Activated T-cell treated with anti-CD3 and anti-CD28 coated beads, Interleukin-2, amount 50 U/mL, for 24 hours (primary cell): ENCODE data around the gene CARD19.
"Not testable (repeated sequence)": the region's sequence is repeated elsewhere in the genome, so short reads cannot be mapped to it uniquely, and the experiment has no call there.

Source experiments
- DNase-seq: peaks from one replicate; pipeline ENCODE4 v3.0.0-alpha.2; 2020
- H3K27ac Mint-ChIP-seq: 2 replicates; pipeline ENCODE4 v1.8.0; 2020; ENCODE audit warnings: mild to moderate bottlenecking, mixed read lengths
- H3K27me3 Mint-ChIP-seq: 2 replicates; pipeline ENCODE4 v1.8.0; 2020; ENCODE audit warnings: mixed read lengths
- H3K36me3 Mint-ChIP-seq: 2 replicates; pipeline ENCODE4 v1.8.0; 2020; ENCODE audit warnings: low read depth, mixed read lengths
- H3K4me1 Mint-ChIP-seq: 2 replicates; pipeline ENCODE4 v1.8.0; 2020; ENCODE audit warnings: low read depth, mixed read lengths
- H3K4me3 Mint-ChIP-seq: 2 replicates; pipeline ENCODE4 v1.8.0; 2020; ENCODE audit warnings: mild to moderate bottlenecking, moderate library complexity, mixed read lengths
- H3K9me3 Mint-ChIP-seq: 2 replicates; pipeline ENCODE4 v1.8.0; 2020; ENCODE audit warnings: mixed read lengths

The CARD19 gene

DNA sequence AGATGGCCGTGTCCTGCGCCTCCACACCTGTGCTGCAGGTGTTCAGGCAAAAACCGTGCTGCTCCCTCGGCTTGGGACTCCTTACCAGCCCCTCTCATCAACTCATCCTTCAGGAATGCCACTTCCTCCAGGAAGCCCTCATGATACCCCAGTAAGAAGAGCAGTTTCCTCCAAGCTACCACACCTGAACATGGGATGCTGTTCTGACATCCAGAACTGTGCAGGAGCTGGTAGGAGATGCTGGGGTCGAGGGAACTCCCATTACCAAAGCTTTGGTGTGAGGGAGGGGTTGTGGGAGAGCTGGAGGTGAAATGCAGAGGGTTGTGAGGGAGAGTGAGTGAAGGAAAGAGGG lies 18.9 kb downstream of the CARD19 start:
- Mint-ChIP-seq H3K4me1 (peaks cover 14% of the 10 kb centered on the region), H3K27ac (peak overlapping the region; percentile 79), H3K4me3 (no peak overlapping the region), H3K9me3 (no peaks in the 10 kb centered on the region), H3K36me3 (peaks cover 40% of the 10 kb centered on the region), H3K27me3 (no peaks in the 10 kb centered on the region)
- no peak for DNase-seq

DNA sequence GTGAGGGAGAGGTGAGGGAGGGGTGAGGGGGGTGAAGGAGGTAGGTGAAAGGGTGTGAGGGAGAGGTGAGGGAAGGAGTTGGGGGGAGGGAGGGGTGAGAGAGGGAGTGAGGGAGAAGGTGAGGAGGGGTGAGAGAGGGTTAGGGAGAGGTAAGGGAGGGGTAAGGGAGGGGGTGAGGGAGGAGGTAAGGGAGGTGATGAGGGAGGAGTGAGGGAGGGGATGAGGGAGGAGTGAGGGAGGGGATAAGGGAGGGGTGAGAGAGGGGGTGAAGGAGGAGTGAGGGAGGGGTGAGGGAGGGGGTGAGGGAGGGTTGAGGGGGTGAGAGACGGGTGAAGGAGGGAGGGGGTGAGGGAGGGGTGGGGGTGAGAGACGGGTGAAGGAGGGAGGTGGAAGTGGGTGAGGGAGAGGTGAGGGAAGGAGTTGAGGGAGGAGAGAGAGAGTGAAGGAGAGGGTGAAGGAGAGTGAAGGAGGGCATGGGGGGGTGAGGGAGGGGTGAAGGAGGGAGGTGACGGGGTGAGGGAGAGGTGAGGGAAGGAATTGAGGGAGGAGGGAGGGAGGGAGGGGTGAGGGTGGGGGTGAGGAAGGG lies 19.6 kb downstream of the CARD19 start:
- peaks cover 40% of the 10 kb centered on the region for H3K36me3 Mint-ChIP-seq
- DNase-seq: no peak
- H3K4me3 Mint-ChIP-seq: no peak overlapping the region
- no peaks in the 10 kb centered on the region for H3K9me3 Mint-ChIP-seq
- peaks cover 19% of the 10 kb centered on the region for H3K4me1 Mint-ChIP-seq
- no peak overlapping the region for H3K27ac Mint-ChIP-seq
- H3K27me3 Mint-ChIP-seq: no peaks in the 10 kb centered on the region

DNA sequence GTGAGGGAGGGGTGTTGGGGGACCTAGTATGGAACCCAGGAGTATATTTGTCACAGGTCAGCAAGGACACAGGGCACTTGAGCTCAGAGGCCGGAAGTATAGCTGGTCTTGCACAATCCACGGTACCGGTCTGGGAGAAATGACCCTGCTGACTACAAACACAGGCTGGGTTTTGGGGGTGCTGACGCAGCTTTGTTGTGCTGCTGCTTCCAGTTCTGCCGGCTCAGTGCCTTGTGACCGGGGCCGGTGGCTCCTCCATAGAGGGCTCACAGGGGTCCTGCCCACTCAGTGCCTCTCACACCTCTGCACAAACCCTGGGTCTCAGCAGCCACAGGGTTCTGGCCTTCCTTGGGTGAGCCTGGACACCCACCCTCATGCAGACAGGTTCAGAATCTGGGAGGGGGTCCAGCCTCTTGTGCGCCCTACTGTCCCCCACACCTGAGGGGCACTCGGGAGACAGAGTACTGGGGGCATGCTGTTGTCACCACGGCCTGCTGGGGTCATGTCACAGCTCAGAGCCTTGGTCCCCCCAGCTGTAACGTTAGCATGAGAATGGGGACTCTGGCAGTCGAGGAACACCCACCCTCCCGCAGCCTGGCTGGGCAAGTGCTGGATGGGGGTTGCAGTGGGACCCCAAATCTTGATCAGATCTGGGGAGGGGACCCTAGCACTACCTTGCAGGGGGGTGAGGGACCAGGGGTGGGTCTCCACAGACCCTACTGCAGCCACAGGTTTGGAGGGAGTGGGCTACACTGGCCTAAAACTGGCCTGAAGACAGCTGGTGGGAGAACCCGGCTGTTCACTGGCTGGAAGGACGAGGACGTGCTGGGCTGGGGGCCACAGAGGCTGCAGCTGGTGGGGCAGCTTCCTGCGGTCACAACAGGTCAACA lies 20.3 kb downstream of the CARD19 start:
- Mint-ChIP-seq H3K9me3 (no peaks in the 10 kb centered on the region), H3K27ac (no peak overlapping the region), H3K4me3 (no peak overlapping the region), H3K36me3 (peaks cover 37% of the 10 kb centered on the region), H3K27me3 (no peaks in the 10 kb centered on the region), H3K4me1 (peaks cover 19% of the 10 kb centered on the region)
- no peak for DNase-seq

DNA sequence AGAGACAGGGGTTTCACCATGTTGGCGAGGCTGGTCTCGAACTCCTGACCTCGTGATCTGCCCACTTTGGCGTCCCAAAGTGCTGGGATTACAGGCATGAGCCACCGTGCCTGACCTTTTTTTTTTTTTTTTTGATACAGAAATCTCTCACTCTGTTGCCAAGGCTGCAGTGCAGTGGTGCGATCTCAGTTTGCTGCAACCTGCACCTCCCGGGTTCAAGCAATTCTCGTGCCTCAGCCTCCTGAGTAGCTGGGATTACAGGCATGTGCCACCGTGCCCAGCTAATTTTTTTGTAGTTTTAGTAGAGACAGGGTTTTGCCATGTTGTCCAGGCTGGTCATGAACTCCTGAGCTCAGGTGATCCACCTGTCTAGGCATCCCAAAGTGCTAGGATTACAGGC lies 21.5 kb downstream of the CARD19 start:
- Mint-ChIP-seq H3K4me1 (peaks cover 19% of the 10 kb centered on the region), H3K36me3 (peaks cover 41% of the 10 kb centered on the region)
- not testable (repeated sequence) for H3K27ac Mint-ChIP-seq, H3K9me3 Mint-ChIP-seq, DNase-seq, H3K27me3 Mint-ChIP-seq, H3K4me3 Mint-ChIP-seq

DNA sequence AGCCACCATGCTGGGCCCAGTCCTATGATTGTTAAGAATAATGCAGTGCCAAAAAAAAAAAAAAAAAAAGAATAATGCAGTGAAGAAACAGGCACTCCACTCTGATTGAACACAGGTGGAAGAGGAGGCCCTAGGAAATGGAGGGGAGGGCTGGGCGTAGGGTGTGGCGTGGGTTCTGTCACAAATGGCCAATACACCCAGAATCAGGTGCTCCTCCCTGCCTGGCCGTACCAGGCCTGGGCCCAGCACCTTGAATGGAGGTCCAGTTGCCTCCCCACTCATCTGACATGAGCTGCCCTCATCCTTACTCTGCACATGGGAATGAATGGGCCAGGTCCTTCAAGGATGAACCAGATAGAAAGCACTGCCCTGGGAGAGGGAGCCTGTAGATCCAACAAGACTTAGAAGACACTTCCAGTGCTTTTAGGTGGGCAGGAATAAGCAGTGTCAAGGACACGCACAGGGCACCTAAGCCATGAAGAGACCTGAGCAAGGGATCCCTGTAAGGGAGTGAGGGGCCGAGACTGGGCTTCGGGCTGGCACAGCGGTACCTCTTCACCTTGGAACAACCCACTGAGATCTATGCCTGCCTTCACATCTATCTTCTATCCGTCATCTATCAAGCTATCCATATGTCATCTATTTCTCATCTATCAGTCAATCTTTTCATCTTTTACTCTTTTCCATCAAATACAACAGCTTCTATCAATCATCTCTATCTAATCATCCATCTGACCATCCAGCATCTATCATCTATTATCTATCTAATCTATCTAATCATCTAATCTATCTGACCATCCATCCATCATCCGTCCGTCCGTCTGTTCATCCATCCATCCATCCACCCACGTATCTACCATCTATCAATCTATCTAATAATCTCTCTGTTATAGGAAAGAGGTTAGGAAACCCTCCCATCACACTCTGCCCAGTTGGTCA lies 22.2 kb downstream of the CARD19 start:
- Mint-ChIP-seq H3K4me1 (peaks cover 19% of the 10 kb centered on the region), H3K36me3 (peaks cover 41% of the 10 kb centered on the region), H3K27me3 (no peaks in the 10 kb centered on the region), H3K27ac (no peak overlapping the region), H3K4me3 (no peak overlapping the region), H3K9me3 (no peaks in the 10 kb centered on the region)
- DNase-seq: no peak

DNA sequence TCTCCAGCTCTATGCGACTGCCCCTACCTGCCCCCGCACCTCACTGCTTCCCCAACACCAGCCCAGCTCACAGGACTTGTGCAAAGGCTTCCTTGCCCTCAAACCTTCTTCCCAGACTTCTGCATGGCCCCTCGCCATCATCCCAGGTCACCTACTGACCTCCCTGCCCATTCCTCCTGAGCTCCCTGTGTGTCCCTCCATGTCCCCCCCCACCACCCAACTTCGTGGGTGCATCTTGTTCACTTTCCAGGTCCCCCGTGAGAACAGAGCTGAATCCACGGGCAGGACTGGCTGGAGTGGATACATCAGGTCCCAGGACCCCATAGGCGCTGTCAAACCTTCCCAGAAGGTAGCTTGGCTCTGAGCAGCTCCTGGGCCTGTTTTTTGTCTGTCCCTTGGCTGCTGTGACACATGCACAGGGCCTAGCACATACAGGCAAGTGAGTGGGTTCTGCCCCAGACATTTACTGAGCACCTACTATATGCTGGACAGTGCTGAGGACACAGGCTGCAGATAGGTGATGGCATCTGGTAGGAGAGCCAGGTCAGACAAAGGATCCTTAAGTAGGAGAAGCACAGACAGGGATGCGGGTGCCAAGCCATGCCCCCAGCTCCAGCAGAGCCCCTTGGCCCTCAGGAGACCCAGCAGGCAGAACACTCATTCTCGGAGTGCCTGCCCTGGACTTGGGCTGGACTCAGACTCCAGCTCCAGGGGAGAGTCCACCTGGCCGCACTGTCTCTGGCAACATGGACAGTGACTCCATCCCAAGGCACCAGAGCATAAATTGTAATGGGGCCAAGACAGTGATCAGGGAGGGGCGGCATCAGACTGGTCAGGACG lies 23.1 kb downstream of the CARD19 start:
- no peaks in the 10 kb centered on the region for H3K9me3 Mint-ChIP-seq
- DNase-seq: no peak

DNA sequence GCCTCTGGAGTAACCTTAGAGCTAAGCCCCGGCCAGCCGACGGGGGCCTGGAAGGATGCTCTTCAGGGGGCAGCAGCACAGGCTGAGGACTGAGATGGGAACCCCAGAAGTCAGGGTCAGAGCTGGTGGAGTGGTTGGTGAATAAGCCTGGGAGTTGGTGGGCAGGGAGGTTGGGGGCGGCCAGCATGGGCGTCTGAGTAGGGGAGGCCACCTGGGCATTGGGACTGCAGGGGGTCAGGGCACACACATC lies 23.6 kb downstream of the CARD19 start:
- Mint-ChIP-seq H3K9me3 (no peaks in the 10 kb centered on the region), H3K27ac (peak overlapping the region; percentile 86), H3K27me3 (no peaks in the 10 kb centered on the region), H3K4me3 (no peak overlapping the region), H3K4me1 (peaks cover 19% of the 10 kb centered on the region), H3K36me3 (peaks cover 49% of the 10 kb centered on the region)
- no peak for DNase-seq

More for the DNA sequence above, 23.1 kb downstream of the CARD19 start:
- H3K36me3 Mint-ChIP-seq: peaks cover 45% of the 10 kb centered on the region
- H3K27ac Mint-ChIP-seq: peak overlapping the region; percentile 86
- peaks cover 19% of the 10 kb centered on the region for H3K4me1 Mint-ChIP-seq
- no peak overlapping the region for H3K4me3 Mint-ChIP-seq
- H3K27me3 Mint-ChIP-seq: no peaks in the 10 kb centered on the region

DNA sequence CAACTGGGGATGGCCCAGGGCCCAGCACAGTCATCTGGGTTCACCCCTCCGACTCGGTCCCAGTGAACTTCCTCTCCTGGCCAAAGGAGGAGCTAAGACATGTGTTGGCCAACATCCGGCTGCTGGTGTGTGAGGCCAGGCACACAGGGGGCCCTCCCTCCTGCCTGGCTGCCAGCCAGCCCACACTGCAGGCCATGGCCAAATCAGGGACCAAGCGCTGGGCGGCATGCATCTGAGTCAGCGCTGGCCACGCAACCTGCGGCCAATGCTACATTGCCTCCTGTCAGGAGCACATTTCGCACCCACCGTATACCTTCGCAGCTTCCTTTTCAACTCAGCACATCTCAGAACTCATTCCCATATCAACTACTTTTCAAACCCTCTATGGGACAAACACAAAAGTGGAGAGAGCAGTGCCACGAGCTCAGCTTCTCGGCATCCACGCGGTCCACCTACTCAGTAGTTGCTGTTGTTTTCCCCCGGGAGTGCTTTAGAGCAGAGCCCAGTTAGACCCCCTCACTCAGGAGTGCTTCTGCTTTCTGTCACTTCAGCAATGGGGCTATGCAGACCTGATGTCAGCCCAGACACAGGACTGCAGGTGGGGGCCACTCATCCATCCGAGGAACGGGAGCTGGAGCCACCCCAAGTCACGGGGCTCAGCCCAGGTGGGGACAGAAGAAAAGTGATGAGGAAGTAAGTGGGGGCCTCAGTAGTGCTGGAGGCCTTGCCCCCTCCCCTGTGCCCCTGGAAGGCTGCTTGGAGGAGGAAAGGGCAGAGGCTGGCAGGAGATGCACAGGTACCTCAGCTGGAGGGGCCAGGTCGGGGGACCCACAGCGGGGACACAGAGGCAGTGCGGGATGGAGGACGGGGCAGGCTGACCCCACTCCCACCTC lies 24.2 kb downstream of the CARD19 start:
- Mint-ChIP-seq H3K36me3 (peaks cover 52% of the 10 kb centered on the region), H3K4me1 (peaks cover 18% of the 10 kb centered on the region), H3K9me3 (no peaks in the 10 kb centered on the region), H3K27me3 (no peaks in the 10 kb centered on the region), H3K4me3 (no peak overlapping the region), H3K27ac (peak overlapping the region; percentile 86)
- peak; percentile 42 for DNase-seq

DNA sequence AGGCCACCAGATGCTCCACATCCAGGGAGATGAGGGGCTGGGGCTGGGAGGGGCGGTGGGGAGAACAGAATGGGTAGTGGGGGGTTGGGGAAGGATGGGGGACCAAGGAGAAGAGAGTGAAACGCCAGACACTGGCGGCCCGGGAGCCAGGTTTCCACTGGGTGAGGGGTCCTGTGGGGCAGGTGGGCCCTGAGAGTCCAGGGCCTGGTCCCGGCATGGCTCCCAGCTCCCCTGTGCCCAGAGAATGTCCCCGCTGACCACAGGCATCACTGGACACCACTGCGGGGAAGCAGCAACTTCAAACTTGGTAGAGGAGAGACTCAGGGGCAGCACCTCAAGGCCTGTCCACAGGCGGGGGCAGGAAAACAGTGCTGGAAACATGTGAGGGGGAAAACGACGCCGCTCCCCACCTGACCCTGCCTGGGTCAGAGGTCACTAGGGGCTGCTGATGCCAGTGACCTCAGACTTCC lies 24.9 kb downstream of the CARD19 start:
- Mint-ChIP-seq H3K36me3 (peaks cover 58% of the 10 kb centered on the region), H3K4me1 (peaks cover 22% of the 10 kb centered on the region), H3K9me3 (no peaks in the 10 kb centered on the region), H3K4me3 (no peak overlapping the region), H3K27ac (peak overlapping the region; percentile 64), H3K27me3 (no peaks in the 10 kb centered on the region)
- no peak for DNase-seq

DNA sequence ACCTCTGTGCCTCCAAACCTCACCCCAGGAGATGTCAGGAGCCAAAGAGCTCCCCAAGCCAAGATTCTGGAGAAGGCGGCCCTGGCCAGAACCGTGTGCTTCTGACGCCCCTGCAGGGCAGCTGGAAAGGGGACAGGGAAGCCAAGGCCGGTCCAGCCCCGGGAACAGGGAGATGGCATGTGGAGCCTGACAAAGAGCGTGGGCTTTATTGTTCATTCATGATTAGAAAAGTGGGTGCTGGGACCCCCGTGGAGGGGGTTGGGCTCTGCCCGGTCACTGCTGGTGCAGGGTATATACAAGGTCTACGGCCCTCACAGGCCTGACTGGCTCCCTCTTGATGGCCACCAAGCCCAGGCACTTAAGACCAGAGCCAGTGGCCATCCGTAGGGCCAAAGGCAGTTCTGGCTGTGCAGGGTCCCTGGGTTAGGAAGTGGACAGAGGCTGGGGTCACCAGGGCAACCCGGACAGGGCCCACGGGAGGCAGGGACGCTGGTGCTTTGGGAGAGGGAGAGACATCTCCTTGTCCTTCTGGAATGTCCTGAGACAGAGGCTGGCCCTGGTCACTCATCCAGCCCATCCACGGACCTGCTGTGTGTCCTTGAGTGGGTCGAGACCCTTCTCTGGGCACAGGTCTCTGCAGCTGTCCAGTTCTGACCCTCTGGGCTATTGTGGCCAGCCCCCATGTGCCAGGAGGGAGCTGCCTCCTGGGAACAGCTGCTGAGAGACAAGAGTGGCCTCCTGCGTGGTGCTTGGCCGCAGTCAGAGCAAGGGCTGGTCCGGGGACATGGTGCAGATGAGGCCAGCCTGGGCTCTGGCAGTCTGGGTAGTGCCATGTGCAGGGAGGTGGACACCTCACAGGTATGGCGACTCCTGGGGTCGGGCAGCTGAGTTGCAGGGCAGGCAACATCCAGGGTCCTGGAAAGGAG lies 25.6 kb downstream of the CARD19 start:
- Mint-ChIP-seq H3K9me3 (no peaks in the 10 kb centered on the region), H3K4me1 (peaks cover 29% of the 10 kb centered on the region), H3K4me3 (no peak overlapping the region), H3K27me3 (no peaks in the 10 kb centered on the region), H3K27ac (peak overlapping the region; percentile 64), H3K36me3 (peaks cover 65% of the 10 kb centered on the region)
- no peak for DNase-seq

DNA sequence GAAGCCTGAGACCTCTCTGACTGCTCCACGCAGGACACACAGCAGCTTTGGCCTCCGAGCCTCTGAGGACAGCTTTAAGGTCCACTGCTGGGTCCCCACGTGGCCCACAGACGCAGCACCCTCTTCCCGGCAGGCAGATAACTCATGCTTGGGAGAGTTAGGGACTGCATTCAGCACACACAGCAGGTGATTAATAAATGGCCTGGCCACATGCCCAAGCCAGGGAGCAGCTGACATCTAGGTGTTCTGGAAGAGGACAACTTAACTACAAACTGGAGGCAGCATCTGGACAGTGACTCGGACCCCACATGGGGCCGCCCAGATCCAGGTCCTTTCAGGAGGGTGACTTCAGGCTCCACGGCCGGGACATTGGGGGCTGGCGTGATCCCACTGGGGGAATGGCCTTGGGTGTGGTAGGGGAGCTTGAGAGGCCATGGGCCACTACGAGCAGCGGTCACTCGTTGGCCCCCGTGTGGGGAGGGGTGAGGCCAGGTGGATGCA lies 26.8 kb downstream of the CARD19 start:
- Mint-ChIP-seq H3K27me3 (no peaks in the 10 kb centered on the region), H3K4me1 (peaks cover 41% of the 10 kb centered on the region), H3K9me3 (no peaks in the 10 kb centered on the region), H3K4me3 (no peak overlapping the region), H3K27ac (peak overlapping the region; percentile 11), H3K36me3 (peaks cover 68% of the 10 kb centered on the region)
- DNase-seq: no peak

DNA sequence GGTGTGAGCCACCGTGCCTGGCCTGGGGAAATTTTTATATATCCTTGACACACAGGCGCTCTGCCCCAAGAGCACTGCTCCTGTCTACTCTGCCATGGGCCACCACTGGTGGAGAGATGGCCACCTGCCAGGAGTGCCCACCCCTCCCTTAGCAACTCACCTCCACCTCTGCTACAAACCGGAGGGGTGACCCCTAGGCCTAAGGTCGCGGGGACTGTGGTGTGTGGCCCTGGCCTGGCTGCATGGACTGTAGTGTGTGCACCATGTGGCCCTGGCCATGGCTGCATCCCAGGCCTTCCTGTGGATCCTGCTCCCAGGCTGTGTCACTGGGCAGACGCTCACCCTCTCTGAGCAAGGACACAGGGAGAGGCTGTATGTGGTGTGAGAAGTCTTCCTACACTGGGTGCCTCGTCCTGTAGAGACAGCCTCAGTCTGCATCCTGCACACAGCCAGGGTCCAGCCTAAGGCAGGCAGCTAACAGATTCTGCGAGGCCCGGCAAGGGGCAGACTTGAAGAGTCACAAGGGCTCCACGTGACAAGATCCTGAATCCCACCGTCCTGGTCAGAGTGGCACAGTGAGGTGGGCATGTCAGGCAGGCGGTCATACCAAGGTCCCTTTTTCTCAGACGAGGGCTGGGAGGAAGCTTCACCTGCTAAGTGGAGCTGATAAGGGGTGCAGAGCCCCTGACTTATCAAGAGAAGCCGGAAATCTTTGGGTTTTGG lies 27.7 kb downstream of the CARD19 start:
- H3K36me3 Mint-ChIP-seq: peaks cover 73% of the 10 kb centered on the region
- no peak for DNase-seq
- H3K9me3 Mint-ChIP-seq: no peaks in the 10 kb centered on the region
- H3K27me3 Mint-ChIP-seq: no peaks in the 10 kb centered on the region
- no peak overlapping the region for H3K4me3 Mint-ChIP-seq
- H3K4me1 Mint-ChIP-seq: peaks cover 51% of the 10 kb centered on the region
- H3K27ac Mint-ChIP-seq: peak overlapping the region; percentile 29
